WTC11 (cell line): ENCODE data around the gene MYRF.

Experiments used
- AR ChIP-seq: fragments of 250-450 bp; sonication (Bioruptor Pico); IDR thresholded peaks from 2 replicates; pipeline ENCODE4 v1.9.0; 2021; ENCODE audit warnings: mild to moderate bottlenecking
- ATF1 ChIP-seq: sonication (generic); formaldehyde crosslinking; IDR thresholded peaks from 2 replicates; pipeline ENCODE4 v1.8.1; 2023; ENCODE audit warnings: mild to moderate bottlenecking, moderate library complexity, missing genetic modification reagents
- ATF3 ChIP-seq: sonication (generic); formaldehyde crosslinking; conservative IDR thresholded peaks from 2 replicates; pipeline ENCODE4 v1.8.1; 2022; ENCODE audit warnings: mild to moderate bottlenecking, missing genetic modification reagents
- CTCF ChIP-seq: fragments of 200-600 bp; IDR thresholded peaks from 2 replicates; pipeline ENCODE4 v1.8.0; 2022; ENCODE audit warnings: antibody characterized with exemption
- E2F5 ChIP-seq: sonication (generic); formaldehyde crosslinking; IDR thresholded peaks from 2 replicates; pipeline ENCODE4 v1.8.1; 2022; ENCODE audit warnings: mild to moderate bottlenecking, moderate library complexity, missing genetic modification reagents
- EMX1 ChIP-seq: fragments of 250-450 bp; sonication (Bioruptor Pico); IDR thresholded peaks from 2 replicates; pipeline ENCODE4 v1.8.0; 2021; ENCODE audit warnings: mild to moderate bottlenecking
- ESRRA ChIP-seq: sonication (generic); formaldehyde crosslinking; IDR thresholded peaks from 2 replicates; pipeline ENCODE4 v1.8.1; 2022; ENCODE audit warnings: mild to moderate bottlenecking, missing genetic modification reagents, borderline replicate concordance
- JUN ChIP-seq: sonication (generic); formaldehyde crosslinking; IDR thresholded peaks from 2 replicates; pipeline ENCODE4 v1.8.0; 2023; ENCODE audit warnings: mild to moderate bottlenecking, missing genetic modification reagents
- RELA ChIP-seq: sonication (generic); formaldehyde crosslinking; IDR thresholded peaks from 2 replicates; pipeline ENCODE4 v1.8.1; 2022; ENCODE audit warnings: missing genetic modification reagents, mild to moderate bottlenecking, borderline replicate concordance
- SMAD4 ChIP-seq: sonication (generic); formaldehyde crosslinking; IDR thresholded peaks from 2 replicates; pipeline ENCODE4 v1.8.0; 2022; ENCODE audit warnings: mild to moderate bottlenecking, missing genetic modification reagents
- TCF7 ChIP-seq: sonication (generic); formaldehyde crosslinking; IDR thresholded peaks from 2 replicates; pipeline ENCODE4 v1.8.0; 2022; ENCODE audit warnings: mild to moderate bottlenecking, low read depth, missing genetic modification reagents, moderate library complexity
- TEAD4 ChIP-seq: sonication (generic); formaldehyde crosslinking; IDR thresholded peaks from 2 replicates; pipeline ENCODE4 v1.8.0; 2022; ENCODE audit warnings: mild to moderate bottlenecking, missing genetic modification reagents
- ZNF396 ChIP-seq: fragments of 250-450 bp; sonication (Bioruptor Pico); IDR thresholded peaks from 2 replicates; pipeline ENCODE4 v1.8.0; 2021; ENCODE audit warnings: mild to moderate bottlenecking, moderate library complexity, borderline replicate concordance

- TF ChIP-seq CTCF: no peak
- TF ChIP-seq AR (CRISPR knock-in tag): no peak
- TF ChIP-seq RELA (CRISPR knock-in tag): no peak
- TF ChIP-seq EMX1 (CRISPR knock-in tag): no peak
- no peak for TF ChIP-seq ESRRA (CRISPR knock-in tag)
- TF ChIP-seq ATF3: no peak
- no peak for TF ChIP-seq JUN (CRISPR knock-in tag)
- no peak for TF ChIP-seq ATF1 (CRISPR knock-in tag)
- no peak for TF ChIP-seq TEAD4 (CRISPR knock-in tag)
- no peak for TF ChIP-seq SMAD4 (CRISPR knock-in tag)
- TF ChIP-seq E2F5 (CRISPR knock-in tag): no peak
- TF ChIP-seq TCF7 (CRISPR knock-in tag): no peak
- no peak for TF ChIP-seq ZNF396 (CRISPR knock-in tag)
These were observed 33.5 kb downstream of the MYRF start for GRCh38 chr11:61785837-61786402.
